NCI-H82 treated with DMSO at 0.1 percent for 48 hours (cell line): Measurements from ENCODE around the gene BECN2.

Source experiments
- DNase-seq: peaks from one replicate; lab custom pipeline; 2025; ENCODE audit not compliant: unreplicated experiment; lab: John Stamatoyannopoulos, UW

The BECN2 gene, protein sequence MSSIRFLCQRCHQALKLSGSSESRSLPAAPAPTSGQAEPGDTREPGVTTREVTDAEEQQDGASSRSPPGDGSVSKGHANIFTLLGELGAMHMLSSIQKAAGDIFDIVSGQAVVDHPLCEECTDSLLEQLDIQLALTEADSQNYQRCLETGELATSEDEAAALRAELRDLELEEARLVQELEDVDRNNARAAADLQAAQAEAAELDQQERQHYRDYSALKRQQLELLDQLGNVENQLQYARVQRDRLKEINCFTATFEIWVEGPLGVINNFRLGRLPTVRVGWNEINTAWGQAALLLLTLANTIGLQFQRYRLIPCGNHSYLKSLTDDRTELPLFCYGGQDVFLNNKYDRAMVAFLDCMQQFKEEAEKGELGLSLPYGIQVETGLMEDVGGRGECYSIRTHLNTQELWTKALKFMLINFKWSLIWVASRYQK

DNA sequence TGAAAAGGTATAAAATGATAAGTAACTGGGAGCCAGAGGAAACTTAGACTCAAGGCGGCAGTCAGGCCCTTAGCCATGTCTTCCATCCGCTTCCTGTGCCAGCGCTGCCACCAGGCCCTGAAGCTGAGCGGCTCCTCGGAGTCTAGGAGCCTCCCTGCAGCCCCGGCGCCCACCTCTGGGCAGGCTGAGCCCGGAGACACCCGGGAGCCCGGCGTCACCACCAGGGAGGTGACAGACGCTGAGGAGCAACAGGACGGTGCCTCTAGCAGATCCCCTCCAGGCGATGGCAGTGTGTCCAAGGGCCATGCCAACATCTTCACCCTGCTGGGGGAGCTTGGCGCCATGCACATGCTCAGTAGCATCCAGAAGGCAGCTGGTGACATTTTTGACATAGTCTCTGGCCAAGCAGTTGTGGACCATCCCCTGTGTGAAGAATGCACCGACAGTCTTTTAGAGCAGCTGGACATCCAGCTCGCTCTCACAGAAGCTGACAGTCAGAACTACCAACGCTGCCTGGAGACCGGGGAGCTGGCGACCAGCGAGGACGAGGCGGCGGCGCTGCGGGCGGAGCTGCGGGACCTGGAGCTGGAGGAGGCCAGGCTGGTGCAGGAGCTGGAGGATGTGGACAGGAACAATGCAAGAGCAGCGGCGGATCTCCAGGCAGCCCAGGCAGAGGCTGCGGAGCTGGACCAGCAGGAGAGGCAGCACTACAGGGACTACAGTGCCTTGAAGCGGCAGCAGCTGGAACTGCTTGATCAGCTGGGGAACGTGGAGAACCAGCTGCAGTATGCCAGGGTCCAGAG is at the start of gene BECN2:
TSS of gene BECN2 (plus strand) at position 76 of the 803 bp plus-strand sequence. CDS start at position 76, 0 bp downstream.
- no peak for DNase-seq

DNA sequence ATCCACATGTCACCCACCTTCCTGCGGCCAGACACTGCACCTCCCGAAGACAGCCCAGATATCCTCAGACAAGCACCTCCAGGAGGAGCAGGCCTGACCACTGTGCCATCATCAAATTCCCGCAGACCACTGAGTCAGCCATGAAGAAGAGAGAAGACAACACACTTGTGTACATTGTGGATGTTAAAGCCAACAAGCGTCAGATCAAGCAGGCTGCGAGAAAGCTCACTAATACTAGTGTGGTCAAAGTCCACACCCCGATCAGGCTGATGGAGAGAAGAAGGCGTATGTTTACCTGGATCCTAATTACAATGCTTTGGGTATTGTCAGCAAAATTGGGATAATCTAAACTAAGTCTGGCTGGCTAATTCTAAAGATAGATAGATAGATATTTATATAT is 41.4 kb upstream of the BECN2 start:
- DNase-seq, result no peak

DNA sequence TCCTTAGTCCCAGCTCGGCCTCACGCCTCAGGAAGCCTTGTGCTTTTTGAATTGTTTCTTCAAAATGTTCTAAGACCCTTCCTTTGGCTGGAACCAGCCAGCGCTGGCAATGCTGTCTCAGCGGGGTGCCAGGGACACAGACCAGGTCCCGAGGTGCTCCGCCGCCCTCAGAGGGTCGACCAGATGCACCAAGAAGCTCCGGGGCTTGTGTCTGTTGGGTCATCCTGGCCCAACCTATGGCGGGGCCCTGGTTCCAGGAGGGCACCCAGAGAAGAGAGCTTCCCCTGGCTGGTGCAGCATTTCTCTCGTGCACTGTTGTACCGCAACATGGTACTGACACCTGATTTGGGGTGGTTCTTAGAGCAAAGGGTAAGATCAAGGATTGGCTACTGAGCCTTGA is 40.1 kb upstream of the BECN2 start:
- DNase-seq, result no peak

DNA sequence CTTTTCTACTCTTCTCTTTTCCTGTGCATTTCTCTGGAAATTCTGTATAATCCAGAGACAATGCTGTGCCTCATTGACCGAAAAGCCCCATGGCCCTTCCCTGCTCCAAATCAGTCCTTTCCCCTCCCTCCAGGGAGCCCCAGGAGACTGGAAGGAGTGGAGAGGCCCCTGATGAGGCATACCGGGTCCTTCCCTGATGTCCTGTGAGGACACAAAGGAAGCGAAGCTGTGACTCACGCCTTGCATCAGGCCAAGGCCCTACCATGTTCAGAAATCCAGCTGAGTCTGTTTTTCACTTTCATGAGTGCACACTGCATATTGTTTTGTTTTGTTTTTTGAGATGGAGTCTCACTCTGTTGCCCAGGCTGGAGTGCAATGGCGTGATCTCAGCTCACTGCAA is 38.7 kb upstream of the BECN2 start:
- DNase-seq, result no peak

DNA sequence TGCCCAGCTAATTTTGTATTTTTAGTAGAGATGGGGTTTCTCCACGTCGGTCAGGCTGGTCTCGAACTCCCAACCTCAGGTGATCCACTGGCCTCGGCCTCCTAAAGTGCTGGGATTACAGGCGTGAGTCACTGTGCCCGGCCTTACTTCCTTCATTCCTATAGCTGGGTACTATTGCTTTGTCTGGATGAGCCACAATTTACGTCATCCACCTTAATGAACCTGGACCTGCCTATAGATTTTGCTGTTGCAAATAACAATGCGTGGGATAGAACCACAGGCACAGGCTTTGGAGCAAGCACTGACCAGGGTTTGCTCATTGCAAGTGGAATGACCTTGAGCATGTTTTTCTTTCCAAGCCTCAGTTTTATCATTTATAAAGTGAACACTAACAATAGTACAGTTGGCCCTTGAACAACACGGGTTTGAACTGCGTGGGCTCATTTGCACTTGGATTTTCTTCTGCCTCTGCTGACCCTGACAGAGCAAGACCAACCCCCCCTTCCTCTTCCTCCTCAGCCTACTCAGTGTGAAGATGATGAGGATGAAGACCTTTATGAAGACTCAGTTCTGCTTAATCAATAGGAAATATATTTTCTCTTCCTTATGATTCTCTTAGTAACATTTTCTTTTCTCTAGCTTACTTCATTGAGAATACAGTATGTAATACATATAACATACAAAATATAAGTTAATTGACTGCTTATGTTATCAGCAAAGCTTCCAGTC is 33.3 kb upstream of the BECN2 start:
- DNase-seq, result no peak

DNA sequence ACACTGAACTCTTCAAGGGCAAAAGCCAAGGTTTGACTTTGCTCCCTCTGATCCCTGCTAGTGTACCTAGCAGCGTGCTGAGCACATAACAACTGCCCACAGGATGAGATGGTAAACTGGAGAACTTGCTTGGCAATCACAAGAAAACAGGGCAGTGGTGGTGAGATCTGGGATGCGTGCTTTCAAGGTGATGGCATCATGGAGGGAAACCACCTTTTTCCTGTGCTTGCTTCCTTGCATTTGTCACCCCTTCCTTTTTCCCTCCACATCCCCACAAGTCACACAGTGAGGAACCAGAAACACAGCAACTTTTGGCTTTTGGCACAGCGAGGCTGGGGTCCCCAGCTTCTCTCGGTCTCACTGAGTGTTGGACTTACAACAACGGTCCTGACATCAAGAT is 31.4 kb upstream of the BECN2 start:
- no peak for DNase-seq

DNA sequence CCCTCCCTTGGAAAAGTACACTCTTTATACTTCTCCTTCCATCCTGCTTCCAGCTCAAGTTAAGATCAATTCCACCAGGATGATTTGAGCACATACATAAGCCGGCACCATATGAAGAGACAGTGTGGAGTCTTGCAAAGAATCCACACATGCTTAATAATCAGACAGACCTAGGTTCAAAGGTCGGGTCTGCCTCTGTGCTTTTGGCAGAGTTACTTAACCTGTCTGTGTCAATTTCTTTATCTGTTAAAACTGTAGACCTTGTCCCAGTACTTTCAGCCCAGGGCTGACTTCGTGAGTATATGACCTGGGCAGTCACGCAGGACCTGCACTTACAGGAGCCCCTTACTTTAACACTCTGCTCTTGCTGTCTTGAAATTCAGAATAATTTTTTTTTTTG is 30.2 kb upstream of the BECN2 start:
- DNase-seq, result no peak

DNA sequence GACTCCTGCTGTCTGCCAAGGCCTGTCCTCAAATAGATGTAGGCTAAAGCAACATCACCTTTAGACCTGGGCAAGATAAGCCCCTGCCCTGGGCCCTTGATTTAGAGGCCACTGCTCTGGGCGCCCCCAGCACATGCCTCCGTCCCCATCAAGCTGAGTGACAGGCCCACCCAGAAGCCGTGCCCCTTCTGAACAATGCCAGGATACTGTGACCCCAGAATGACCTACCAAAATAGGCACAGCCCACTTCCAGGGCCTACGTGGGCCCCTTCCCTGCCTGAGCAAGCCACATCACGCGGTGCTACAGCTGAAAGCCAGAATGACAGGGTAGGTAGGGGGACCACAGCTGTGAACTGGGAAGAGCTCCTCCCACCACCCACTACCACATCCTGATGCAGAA is 24.7 kb upstream of the BECN2 start:
- DNase-seq, result no peak

DNA sequence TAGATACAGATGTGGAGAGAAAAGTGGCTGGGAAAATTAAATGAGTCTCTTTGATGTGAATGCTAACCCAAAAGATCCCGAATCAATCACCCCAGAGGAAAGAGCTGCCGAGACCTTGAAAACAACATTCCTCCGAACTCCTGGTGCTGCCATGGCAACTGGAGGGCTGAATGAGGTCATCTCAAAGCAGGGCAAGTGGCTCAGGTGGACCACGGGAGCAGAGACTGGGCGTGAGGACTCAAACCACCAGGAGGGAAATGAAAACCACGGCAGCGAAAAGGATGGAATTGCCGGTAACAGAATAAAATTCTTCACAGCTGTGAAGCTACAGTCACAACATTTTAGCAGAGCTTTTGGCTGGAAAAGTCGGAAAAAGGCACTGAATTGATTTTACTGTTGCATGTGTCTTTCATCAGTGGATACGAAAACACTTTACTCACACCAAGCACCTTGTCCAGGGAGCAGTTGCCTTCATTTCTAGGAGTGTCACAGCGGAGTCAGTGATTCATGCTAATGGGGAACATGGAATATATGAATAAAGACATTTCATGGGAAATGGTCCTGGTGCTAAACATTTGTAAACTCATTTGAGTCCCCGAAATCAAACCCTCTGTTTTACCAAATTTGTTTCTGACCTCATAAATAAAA is 23.2 kb upstream of the BECN2 start:
- no peak for DNase-seq

DNA sequence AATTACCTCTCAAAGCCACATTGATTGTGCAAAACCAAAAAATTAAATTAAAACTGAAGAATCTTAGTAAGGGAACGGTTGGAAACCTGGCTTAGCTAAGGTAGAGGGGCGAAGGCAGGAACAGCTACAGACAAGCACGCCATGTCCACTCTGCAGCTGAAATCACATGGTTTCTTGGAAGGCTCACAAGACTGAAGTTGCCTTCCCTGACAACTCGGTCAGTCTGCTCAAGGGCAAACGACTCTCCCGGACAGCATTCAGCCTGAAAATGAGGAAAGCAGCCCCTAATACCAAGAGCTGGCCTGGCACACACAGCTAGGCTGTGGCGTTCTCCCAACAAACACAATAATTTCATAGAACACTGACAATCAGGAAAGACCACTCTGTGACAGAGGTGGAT is 22.7 kb upstream of the BECN2 start:
- DNase-seq, result no peak

DNA sequence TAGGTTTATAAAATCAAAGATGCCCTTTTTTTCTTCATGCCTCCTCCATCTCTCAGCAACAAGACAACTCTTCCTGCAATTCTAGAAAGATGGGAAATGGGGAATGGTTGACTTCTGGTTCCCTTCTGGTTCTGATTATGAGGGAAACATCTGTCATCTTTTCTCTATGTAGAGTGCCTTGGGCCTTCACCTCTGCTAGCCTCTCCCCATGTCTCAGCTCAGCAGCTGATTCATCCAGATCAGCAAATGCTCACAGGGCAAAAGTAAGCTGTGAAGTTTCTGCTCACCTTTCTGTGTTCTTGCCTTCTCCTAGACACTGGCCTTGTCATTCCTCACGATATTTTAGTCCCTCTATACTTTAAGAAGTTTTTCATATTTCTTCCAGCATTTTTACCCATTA is 17.8 kb upstream of the BECN2 start:
- DNase-seq, result no peak

DNA sequence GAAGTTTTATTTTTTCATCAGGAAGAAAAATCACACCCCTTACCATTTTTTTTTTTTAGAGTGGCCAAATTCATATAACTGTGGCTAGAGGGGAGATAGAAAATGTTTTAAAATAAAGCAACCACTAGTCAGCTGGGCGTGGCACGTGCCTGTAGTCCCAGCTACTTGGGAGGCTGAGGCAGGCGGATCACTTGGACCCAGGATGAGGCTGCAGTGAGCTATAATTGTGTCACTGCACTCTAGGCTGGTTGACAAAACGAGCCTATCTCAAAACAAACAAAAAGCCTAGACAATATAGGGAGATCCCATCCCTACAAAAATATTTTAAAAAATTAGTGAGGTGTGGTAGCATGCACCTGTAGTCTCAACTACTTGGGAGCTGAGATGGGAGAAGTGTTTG is 14.8 kb upstream of the BECN2 start:
- no peak for DNase-seq

DNA sequence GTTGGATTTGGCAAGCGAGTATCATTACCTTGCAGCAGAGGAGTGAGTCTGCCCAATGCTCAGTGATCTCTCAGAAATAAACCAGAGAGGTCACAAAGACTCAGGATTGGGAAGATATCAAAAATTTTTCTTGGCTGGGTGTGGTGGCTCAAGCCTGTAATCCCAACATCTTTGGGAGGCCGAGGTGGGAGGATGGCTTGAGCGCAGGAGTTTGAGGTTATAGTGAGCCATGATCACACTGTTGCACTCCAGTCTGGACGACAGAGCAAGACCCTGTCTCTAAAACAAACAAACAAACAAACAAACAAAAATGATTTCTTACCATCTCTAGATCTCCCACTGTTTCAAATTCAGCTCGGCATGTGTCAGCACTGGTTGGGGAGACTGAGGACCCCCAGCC is 13.3 kb upstream of the BECN2 start:
- DNase-seq, result no peak

DNA sequence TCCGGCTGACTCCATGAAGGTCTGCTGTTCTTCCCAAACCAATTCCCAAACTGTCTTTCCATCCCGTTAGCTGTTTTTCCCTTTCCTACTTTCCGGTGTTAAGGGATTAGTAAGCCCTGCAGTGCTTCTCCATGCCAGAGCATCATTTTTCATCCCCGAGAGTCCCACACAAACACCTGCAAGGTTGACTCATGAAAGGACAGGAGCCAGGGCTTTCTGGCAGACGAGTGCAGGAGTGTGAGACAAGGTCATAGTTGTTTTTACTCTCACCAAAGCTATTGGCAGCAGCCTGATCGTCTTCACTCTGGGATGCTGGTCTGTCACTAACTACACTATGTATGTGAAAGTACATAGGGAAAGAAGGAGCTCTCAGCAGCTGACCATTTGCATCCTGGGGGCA is 10.2 kb upstream of the BECN2 start:
- DNase-seq, result no peak

DNA sequence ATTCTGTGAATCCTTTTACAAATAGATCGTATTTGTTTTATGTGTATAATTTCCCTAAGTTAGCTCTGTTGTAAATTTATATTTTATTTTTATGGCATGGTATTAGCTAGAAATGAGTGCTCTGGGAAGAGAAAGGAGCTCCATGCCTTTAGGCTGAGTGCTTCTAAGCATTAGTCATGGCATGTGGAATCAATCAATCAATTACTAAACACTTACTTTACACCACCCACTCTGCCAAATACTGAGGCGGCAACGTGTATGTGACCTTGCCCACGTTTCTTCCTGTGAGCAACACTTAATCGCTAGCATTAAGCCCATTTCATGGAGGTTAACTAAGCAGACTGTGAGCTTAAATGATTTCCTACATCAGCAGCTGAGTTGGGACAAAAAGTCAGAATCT is 7.2 kb upstream of the BECN2 start:
- DNase-seq, result no peak

DNA sequence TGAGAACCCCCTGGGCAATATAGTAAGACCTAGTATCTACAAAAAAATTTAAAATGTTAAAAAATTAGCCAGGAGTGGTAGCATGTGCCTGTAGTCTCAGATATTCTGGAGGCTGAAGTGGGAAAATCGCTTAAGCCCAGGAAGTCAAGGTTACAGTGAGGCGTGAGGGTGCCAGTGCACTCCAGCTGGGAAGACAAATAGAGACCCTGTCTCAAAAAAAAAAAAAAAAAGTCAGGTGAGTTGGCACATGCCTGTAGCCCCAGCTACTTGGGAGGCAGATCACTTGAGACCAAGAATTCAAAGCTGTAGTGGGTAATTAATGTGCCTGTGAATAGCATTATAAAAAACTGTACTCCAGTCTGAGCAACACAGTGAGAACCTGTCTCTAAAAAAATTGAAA is 4.6 kb downstream of the BECN2 start:
- no peak for DNase-seq

DNA sequence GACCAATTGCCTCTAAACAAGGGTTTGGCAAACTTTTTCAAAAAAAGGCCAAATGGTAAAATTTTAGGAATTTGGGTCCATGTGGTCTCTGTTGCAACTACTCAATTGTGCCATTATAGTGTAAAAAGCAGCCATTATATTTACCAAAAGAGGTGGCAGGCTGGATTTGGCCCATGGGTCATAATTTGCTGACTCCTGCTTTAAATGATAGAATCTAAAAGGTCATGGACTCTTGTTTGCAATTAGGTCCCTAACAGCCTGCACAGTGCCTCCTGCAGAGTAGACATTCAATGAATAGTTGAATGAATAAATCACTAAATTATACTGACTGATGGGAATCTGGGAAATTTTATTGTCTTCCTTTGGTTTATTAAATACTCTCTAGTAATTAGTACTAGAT is 6.2 kb downstream of the BECN2 start:
- DNase-seq, result no peak

DNA sequence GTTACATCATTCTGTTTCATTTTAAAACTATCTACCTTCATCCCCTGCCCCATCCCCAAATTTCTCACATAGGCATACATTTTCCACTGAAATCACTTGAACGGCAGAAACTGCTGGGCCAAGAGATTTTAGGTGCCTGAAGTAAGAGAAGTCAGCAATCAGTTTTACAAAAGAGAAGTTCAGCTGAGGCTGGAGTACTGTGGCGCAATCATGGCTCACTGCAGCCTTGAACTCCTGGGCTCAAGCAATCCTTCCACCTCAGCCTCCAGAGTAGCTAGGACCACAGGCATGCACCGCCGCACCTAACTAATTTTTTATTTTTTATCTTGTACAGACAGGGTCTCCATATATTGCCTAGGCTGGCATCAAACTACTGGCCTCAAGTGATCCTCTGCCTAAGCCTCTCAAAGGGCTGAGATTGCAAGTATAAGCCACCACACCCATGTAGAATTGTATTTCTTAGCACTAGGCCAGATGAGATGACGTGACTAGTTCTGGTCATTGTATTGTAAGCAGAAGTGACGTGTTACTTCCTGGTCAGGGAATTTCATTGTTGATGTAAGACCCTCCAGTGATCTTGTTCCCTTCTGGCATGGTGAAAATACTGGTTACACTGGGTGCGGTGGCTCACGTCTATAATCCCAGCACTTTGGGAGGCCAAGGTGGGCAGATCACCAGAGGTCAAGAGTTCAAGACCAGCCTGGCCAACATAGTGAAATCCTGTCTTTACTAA is 7.1 kb downstream of the BECN2 start:
- no peak for DNase-seq

DNA sequence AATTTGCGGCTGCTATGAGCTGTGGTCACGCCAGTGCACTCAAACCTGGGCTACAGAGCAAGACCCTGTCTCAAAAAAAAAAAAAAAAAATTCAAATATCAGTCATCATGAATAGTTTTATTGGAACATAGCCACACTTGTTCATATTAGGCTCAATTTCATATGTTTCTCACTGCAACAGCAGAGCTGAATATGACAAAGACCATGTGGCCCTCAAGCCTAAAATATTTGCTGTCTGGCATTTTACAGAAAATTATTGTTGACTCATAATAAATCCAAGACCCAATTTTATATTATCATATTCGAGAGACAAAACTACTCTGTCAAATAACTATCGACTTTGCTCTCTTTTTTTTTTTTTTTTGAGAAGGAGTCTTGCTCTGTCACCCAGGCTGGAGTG is 11.0 kb downstream of the BECN2 start:
- DNase-seq, result no peak

DNA sequence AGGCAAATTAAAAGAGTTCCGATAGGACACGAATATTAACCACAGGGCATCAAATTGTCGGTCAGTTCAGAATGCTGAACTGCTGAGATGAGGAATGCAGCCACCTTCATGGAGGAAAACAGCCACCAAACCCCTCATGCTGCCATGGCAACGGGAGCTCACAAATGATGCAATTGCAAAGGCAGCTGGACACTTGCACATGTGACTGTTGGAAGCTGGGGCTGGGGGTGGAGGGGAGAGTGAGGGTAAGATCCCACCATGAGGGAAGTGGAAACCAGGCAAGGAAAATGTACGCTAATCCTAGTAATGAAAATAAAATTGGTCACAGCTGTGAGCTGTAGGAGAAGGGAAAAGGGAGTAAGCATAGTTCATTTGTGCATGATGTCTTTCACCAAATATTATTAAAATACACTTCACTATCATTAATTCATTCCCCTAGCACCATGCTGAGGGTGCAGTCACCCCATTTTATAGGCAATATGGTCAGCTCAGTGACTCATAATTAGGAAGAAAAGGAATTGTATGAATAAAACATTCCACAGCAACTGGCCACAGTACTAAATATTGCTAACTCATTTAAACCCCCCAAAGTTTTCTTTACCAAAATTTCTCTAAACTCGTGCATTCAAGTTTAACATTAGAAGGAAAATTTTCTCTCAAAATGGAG is 15.3 kb downstream of the BECN2 start:
- no peak for DNase-seq
